ENCODE results near the gene CHRM2.
A peak's percentile ranks its signal among the peaks of the same experiment; 100 is the strongest.

CHRM2 gene

GRCh38 chr7:137018468-137018867 lies 150.0 kb downstream of the CHRM2 start:
- ChIA-PET CTCF (no interaction called here), POLR2A (no interaction called here)
- DNase-seq (ENCODE audit: low read depth, low spot score), result no peak
- H3K4me3 ChIP-seq (ENCODE audit: low read depth, low read length), result no peak overlapping the region
- TF ChIP-seq CTCF (IDR thresholded peaks at IDR 0.05; ENCODE audit: insufficient read depth, low read length, missing control alignments), result no peak

- no peak for TF ChIP-seq CTCF (IDR thresholded peaks at IDR 0.05; ENCODE audit: insufficient read depth, low read length, missing control alignments)
- CTCF ChIA-PET, result no interaction called here
- POLR2A ChIA-PET, result no interaction called here
- no peak overlapping the region for H3K4me3 ChIP-seq (ENCODE audit: low read depth, low read length)
- DNase-seq (ENCODE audit: low read depth, low spot score), result no peak
Observed at GRCh38 chr7:137020351-137020750, 151.9 kb downstream of the CHRM2 start.

GRCh38 chr7:137025469-137026175 lies 157.2 kb downstream of the CHRM2 start:
- CTCF ChIA-PET, result no interaction called here
- H3K4me3 ChIP-seq (ENCODE audit: low read depth, low read length), result no peak overlapping the region
- peak; percentile 64 for DNase-seq (ENCODE audit: low read depth, low spot score)
- TF ChIP-seq CTCF (IDR thresholded peaks at IDR 0.05; ENCODE audit: insufficient read depth, low read length, missing control alignments), result no peak
- POLR2A ChIA-PET, result no interaction called here

GRCh38 chr7:137026176-137026500 lies 157.7 kb downstream of the CHRM2 start:
- no peak overlapping the region for H3K4me3 ChIP-seq (ENCODE audit: low read depth, low read length)
- ChIA-PET POLR2A (no interaction called here), CTCF (no interaction called here)
- no peak for TF ChIP-seq CTCF (IDR thresholded peaks at IDR 0.05; ENCODE audit: insufficient read depth, low read length, missing control alignments)
- DNase-seq (ENCODE audit: low read depth, low spot score), result no peak

- POLR2A ChIA-PET, result interaction anchor here (0.7 kb wide), 1 partner anchor 505 kb away, joined by 4 read pairs; no protein-coding TSS in a partner anchor
- no peak overlapping the region for H3K4me3 ChIP-seq (ENCODE audit: low read depth, low read length)
- CTCF ChIA-PET, result no interaction called here
- DNase-seq (ENCODE audit: low read depth, low spot score), result peak; percentile 21
- TF ChIP-seq CTCF (IDR thresholded peaks at IDR 0.05; ENCODE audit: insufficient read depth, low read length, missing control alignments), result no peak
Observed at GRCh38 chr7:137032436-137032835, 164.0 kb downstream of the CHRM2 start.

GRCh38 chr7:137036768-137037167 lies 168.3 kb downstream of the CHRM2 start:
- POLR2A ChIA-PET, result no interaction called here
- CTCF ChIA-PET, result no interaction called here
- no peak for TF ChIP-seq CTCF (IDR thresholded peaks at IDR 0.05; ENCODE audit: insufficient read depth, low read length, missing control alignments)
- DNase-seq (ENCODE audit: low read depth, low spot score), result no peak
- H3K4me3 ChIP-seq (ENCODE audit: low read depth, low read length), result no peak overlapping the region
